Measurements from ENCODE around the gene CYLD.

- TF ChIP-seq, protein P1, sequence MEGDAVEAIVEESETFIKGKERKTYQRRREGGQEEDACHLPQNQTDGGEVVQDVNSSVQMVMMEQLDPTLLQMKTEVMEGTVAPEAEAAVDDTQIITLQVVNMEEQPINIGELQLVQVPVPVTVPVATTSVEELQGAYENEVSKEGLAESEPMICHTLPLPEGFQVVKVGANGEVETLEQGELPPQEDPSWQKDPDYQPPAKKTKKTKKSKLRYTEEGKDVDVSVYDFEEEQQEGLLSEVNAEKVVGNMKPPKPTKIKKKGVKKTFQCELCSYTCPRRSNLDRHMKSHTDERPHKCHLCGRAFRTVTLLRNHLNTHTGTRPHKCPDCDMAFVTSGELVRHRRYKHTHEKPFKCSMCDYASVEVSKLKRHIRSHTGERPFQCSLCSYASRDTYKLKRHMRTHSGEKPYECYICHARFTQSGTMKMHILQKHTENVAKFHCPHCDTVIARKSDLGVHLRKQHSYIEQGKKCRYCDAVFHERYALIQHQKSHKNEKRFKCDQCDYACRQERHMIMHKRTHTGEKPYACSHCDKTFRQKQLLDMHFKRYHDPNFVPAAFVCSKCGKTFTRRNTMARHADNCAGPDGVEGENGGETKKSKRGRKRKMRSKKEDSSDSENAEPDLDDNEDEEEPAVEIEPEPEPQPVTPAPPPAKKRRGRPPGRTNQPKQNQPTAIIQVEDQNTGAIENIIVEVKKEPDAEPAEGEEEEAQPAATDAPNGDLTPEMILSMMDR (IDR thresholded peaks at IDR 0.05), result no peak
- no peak for TF ChIP-seq REST (IDR thresholded peaks at IDR 0.05; ENCODE audit: insufficient read depth in 1 of 2, low read depth in 2 of 2, low read length in 1 of 2)
Observed at GRCh38 chr16:50810241-50810965, 68.5 kb downstream of the CYLD start.

Data from Panc1 (cell line).